T-cell (primary cell): Measurements from ENCODE around the gene CYP4F8. TPM values are rescaled to one million over a fixed set of nuclear protein-coding genes. Genes with fewer than 3 reads are reported as not detected.
A peak's percentile ranks its signal among the peaks of the same experiment; 100 is the strongest.

ENCODE experiments used
- ATAC-seq, 4 experiments: fragments of 200-7000 bp in 3 of 4; fragments of 150-1000 bp in 1 of 4; cut with Tn5 transposase; replicated peaks in 1 of 4; 1 replicate in 3 of 4; 2 replicates in 1 of 4; pipeline ENCODE4 v1.10.0; 2021; ENCODE audit warnings: moderate library complexity in 3 of 4, mild to moderate bottlenecking in 2 of 4, moderate number of reproducible peaks in 1 of 4
- CTCF ChIA-PET, 2 donors: fragments of 300-600 bp; sonication (Branson Sonifier 250); formaldehyde crosslinking; loops; one replicate each; lab custom pipeline; 2022; ENCODE audit warnings: antibody characterized with exemption in 2 of 2; lab: Charles Lee
- POLR2A ChIA-PET, 2 donors: fragments of 300-600 bp; sonication (Branson Sonifier 250); formaldehyde crosslinking; loops; one replicate each; lab custom pipeline; 2022; ENCODE audit warnings: antibody characterized with exemption in 2 of 2; lab: Charles Lee
- DNase-seq, 35 experiments: peaks; one replicate each; pipeline versions ENCODE4 v3.0.0 to v3.0.0-alpha.2; 2013 to 2023
- H3K27ac ChIP-seq: one replicate; pipeline ENCODE4 v1.5.1; 2013; ENCODE audit warnings: low read length
- H3K27me3 ChIP-seq, 2 experiments: replicated peaks in 1 of 2; 1 replicate in 1 of 2; 2 replicates in 1 of 2; pipeline versions ENCODE4 v1.6.1 to v1.7.0; 2013; ENCODE audit warnings: low read length in 1 of 2, mixed read lengths in 1 of 2; ENCODE audit not compliant: control insufficient read depth in 2 of 2, insufficient read depth in 2 of 2; ENCODE audit errors: extremely low read depth in 1 of 2
- H3K36me3 ChIP-seq, 2 donors: 1 replicate in 1 of 2; 2 replicates in 1 of 2; pipeline versions ENCODE4 v1.6.1 to v1.7.0; 2013; ENCODE audit warnings: low read length in 1 of 2; ENCODE audit not compliant: control insufficient read depth in 2 of 2, insufficient read depth in 1 of 2; ENCODE audit errors: extremely low read depth in 1 of 2
- H3K4me1 ChIP-seq, 2 experiments: 1 replicate in 1 of 2; 2 replicates in 1 of 2; pipeline versions ENCODE4 v1.6.1 to v1.7.0; 2013; ENCODE audit warnings: low read length in 2 of 2, mixed read lengths in 1 of 2; ENCODE audit not compliant: insufficient read depth in 2 of 2, control insufficient read depth in 1 of 2; ENCODE audit errors: extremely low read depth in 1 of 2
- H3K4me3 ChIP-seq, 2 donors: 1 replicate in 1 of 2; 2 replicates in 1 of 2; pipeline versions ENCODE4 v1.5.1 to v1.7.0; 2013; ENCODE audit warnings: mild to moderate bottlenecking in 2 of 2, low read length in 1 of 2, moderate library complexity in 1 of 2; ENCODE audit not compliant: control insufficient read depth in 1 of 2; ENCODE audit errors: extremely low read depth in 1 of 2
- H3K9me3 ChIP-seq: 2 replicates; pipeline ENCODE4 v1.7.0; 2013
- H3K27ac Mint-ChIP-seq, 2 donors: one replicate each; pipeline ENCODE4 v1.8.0; 2020 to 2021; ENCODE audit warnings: mild to moderate bottlenecking in 2 of 2, mixed read lengths in 2 of 2
- H3K27me3 Mint-ChIP-seq, 2 donors: one replicate each; pipeline ENCODE4 v1.8.0; 2021 to 2022; ENCODE audit warnings: mixed read lengths in 2 of 2
- H3K36me3 Mint-ChIP-seq: one replicate; pipeline ENCODE4 v1.8.0; 2021; ENCODE audit warnings: mixed read lengths
- H3K4me1 Mint-ChIP-seq, 3 donors: one replicate each; pipeline ENCODE4 v1.8.0; 2020 to 2022; ENCODE audit warnings: mixed read lengths in 3 of 3, mild to moderate bottlenecking in 1 of 3
- H3K4me3 Mint-ChIP-seq, 3 donors: one replicate each; pipeline ENCODE4 v1.8.0; 2020 to 2022; ENCODE audit warnings: mild to moderate bottlenecking in 3 of 3, mixed read lengths in 3 of 3, moderate library complexity in 3 of 3
- H3K9me3 Mint-ChIP-seq, 3 donors: one replicate each; pipeline ENCODE4 v1.8.0; 2020 to 2022; ENCODE audit warnings: mixed read lengths in 3 of 3
- WGBS: methylation state at CpG from one replicate; pipeline ENCODE4 v1.1.5; 2013; ENCODE audit warnings: missing lambda C conversion rate; ENCODE audit not compliant: insufficient coverage; 5-methylcytosine and 5-hydroxymethylcytosine counted together
- total RNA-seq, 35 experiments: library from RNA in 6 of 35; stranded (reverse) in 6 of 35; fragments of 120-200 nt in 1 of 35; gene quantifications; one replicate each; pipeline versions ENCODE4 v1.2.1 to v1.2.4 and lab custom pipeline; 2013 to 2026

CYP4F8 gene
- total RNA-seq, 5 donors from 2014 or later (not counting 1 experiment from before 2014, with no cell fraction given): not detected

DNA sequence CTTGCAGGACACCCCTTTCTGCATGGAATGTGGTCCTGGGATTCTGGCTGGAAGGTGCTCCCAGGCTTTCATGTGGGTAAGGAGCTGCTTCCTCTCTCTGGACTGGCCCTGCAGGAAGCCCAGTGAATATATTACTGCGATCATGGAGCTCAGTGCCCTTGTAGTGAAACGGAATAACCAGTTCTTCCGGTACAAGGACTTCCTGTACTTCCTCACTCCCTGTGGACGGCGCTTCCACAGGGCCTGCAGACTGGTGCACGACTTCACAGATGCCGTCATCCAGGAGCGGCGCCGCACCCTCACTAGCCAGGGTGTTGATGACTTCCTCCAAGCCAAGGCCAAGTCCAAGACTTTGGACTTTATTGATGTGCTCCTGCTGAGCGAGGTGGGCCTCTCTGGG, 8.0 kb downstream of the CYP4F8 start:
- no peaks in the 10 kb centered on the region for H3K36me3 Mint-ChIP-seq
- H3K27ac ChIP-seq: no peak overlapping the region
- H3K4me3 ChIP-seq: no peak overlapping the region
- H3K9me3 ChIP-seq: no peaks in the 10 kb centered on the region
- no peaks in the 10 kb centered on the region for H3K4me1 ChIP-seq
- H3K36me3 ChIP-seq: no peaks in the 10 kb centered on the region
- H3K27me3 Mint-ChIP-seq: peaks cover 41 to 50% of the 10 kb centered on the region in 2 donors
- H3K27ac Mint-ChIP-seq: no peak overlapping the region
- POLR2A ChIA-PET: no interaction called here
- peaks cover 0 to 40% of the 10 kb centered on the region in 2 experiments for H3K27me3 ChIP-seq
- no peak for DNase-seq
- no peak for ATAC-seq
- H3K4me1 Mint-ChIP-seq: no peaks in the 10 kb centered on the region
- CTCF ChIA-PET: no interaction called here
- no peak overlapping the region for H3K4me3 Mint-ChIP-seq
- 62% methylated on average over 11 of the region's 11 CpGs for WGBS
- no peaks in the 10 kb centered on the region for H3K9me3 Mint-ChIP-seq

GRCh38 chr19:15623711-15624318, 8.8 kb downstream of the CYP4F8 start:
- Histone ChIP-seq H3K36me3 (no peaks in the 10 kb centered on the region), H3K27ac (no peak overlapping the region), H3K4me3 (no peak overlapping the region), H3K27me3 (peaks cover 0 to 41% of the 10 kb centered on the region in 2 experiments), H3K4me1 (peaks cover 0 to 1% of the 10 kb centered on the region in 2 experiments), H3K9me3 (no peaks in the 10 kb centered on the region)
- Mint-ChIP-seq H3K9me3 (no peaks in the 10 kb centered on the region), H3K4me1 (no peaks in the 10 kb centered on the region), H3K27ac (no peak overlapping the region), H3K36me3 (no peaks in the 10 kb centered on the region), H3K4me3 (no peak overlapping the region), H3K27me3 (peaks cover 40 to 43% of the 10 kb centered on the region in 2 donors)
- ATAC-seq (no peak), DNase-seq (peak in 1 of 35 experiments; percentile 5)
- POLR2A ChIA-PET: no interaction called here
- WGBS: 13% methylated on average over 9 of the region's 9 CpGs
- CTCF ChIA-PET: no interaction called here

DNA sequence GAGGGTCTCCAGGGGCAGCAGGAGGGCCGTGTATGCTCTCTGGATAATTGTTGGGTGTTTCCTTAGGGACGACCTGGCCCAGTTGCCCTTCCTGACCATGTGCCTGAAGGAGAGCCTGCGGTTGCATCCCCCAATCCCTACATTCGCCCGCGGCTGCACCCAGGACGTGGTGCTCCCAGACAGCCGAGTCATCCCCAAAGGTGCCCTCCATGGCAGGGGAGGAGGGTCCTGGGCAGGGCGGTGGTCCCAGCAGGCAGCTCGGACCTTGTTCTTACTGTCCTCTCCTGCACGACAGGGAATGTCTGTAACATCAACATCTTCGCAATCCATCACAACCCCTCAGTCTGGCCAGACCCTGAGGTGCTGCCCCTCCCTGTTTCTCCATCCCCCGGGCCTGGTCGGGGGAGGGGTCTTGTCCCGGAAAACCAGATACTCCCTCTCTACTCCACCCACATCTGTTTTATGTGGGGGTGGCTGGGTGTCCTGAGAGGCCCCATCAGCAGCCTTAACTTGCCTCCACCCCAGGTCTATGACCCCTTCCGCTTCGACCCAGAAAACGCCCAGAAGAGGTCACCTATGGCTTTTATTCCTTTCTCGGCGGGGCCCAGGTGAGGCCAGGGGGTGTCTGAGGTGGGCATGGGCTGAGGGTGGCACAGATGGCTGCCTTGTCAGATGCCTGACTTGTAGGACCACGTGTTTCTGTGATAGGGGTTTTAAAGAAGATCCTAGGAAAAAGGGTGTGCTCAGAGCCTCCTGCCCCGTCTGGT, 13.4 kb downstream of the CYP4F8 start:
- H3K4me3 ChIP-seq: no peak overlapping the region
- WGBS: 58% methylated on average over 11 of the region's 22 CpGs
- Mint-ChIP-seq H3K36me3 (no peaks in the 10 kb centered on the region), H3K4me3 (peak overlapping the region in 1 of 3 donors; percentile 6), H3K27ac (no peak overlapping the region), H3K27me3 (peaks cover 17 to 29% of the 10 kb centered on the region in 2 donors), H3K4me1 (peaks cover 0 to 7% (median 0%) of the 10 kb centered on the region in 3 donors), H3K9me3 (no peaks in the 10 kb centered on the region)
- no peaks in the 10 kb centered on the region for H3K36me3 ChIP-seq
- H3K9me3 ChIP-seq: no peaks in the 10 kb centered on the region
- H3K4me1 ChIP-seq: peaks cover 0 to 8% of the 10 kb centered on the region in 2 experiments
- CTCF ChIA-PET: no interaction called here
- peaks cover 0 to 24% of the 10 kb centered on the region in 2 experiments for H3K27me3 ChIP-seq
- DNase-seq (no peak), ATAC-seq (no peak)
- POLR2A ChIA-PET: no interaction called here
- H3K27ac ChIP-seq: no peak overlapping the region

GRCh38 chr19:15629003-15629880, 14.2 kb downstream of the CYP4F8 start:
- CTCF ChIA-PET: interaction anchor here in 1 of 2 donors (0.7 kb wide), 1 partner anchor 436 kb away, joined by 3 read pairs; no protein-coding TSS in a partner anchor
- ATAC-seq: peak; percentile 93 to 98 (median 96)
- no peaks in the 10 kb centered on the region for H3K9me3 Mint-ChIP-seq
- DNase-seq: peak; percentile 67 to 96 (median 86)
- peaks cover 14 to 25% of the 10 kb centered on the region in 2 donors for H3K27me3 Mint-ChIP-seq
- H3K27ac Mint-ChIP-seq: no peak overlapping the region
- POLR2A ChIA-PET: interaction anchor here in 1 of 2 donors (0.6 kb wide), 1 partner anchor 515 kb away, joined by 4 read pairs; no protein-coding TSS in a partner anchor
- Histone ChIP-seq H3K4me1 (peaks cover 0 to 8% of the 10 kb centered on the region in 2 experiments), H3K9me3 (no peaks in the 10 kb centered on the region), H3K36me3 (no peaks in the 10 kb centered on the region), H3K27ac (no peak overlapping the region), H3K4me3 (no peak overlapping the region), H3K27me3 (peaks cover 0 to 18% of the 10 kb centered on the region in 2 experiments)
- WGBS: 18% methylated on average over 20 of the region's 25 CpGs
- peaks cover 0 to 9% (median 0%) of the 10 kb centered on the region in 3 donors for H3K4me1 Mint-ChIP-seq
- H3K4me3 Mint-ChIP-seq: peak overlapping the region in 1 of 3 donors; percentile 6
- H3K36me3 Mint-ChIP-seq: no peaks in the 10 kb centered on the region

DNA sequence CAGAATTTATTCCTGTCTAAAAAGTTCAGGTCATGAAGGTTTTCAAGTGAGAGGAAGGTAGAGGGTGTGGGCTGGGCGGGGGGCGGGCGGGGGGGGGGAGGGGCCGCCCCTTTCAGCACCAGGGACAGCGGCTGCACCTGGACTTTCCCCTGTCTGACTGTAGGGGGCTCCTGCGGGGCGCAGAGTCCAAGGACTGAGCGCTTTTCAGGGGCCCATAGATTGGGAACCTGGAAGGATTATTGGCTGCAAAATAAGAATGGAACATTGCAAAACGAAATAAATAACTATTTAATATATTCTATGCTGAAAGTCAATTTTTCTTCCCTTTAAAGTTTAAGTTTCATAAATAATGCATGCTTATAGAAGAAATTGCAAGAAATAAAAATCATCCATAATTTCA, 16.8 kb downstream of the CYP4F8 start:
- no CpG with 5 or more reads among the region's 9 CpGs for WGBS
- DNase-seq: peak in 23 of 35 experiments; percentile 7 to 55 (median 21)
- Mint-ChIP-seq H3K27me3 (peaks cover 22 to 29% of the 10 kb centered on the region in 2 donors), H3K9me3 (peaks cover 0 to 2% (median 0%) of the 10 kb centered on the region in 3 donors), H3K4me1 (peaks cover 0 to 9% (median 0%) of the 10 kb centered on the region in 3 donors), H3K4me3 (no peak overlapping the region), H3K27ac (no peak overlapping the region), H3K36me3 (no peaks in the 10 kb centered on the region)
- ATAC-seq: peak in 2 of 4 experiments; percentile 37 to 38
- peaks cover 0 to 8% of the 10 kb centered on the region in 2 experiments for H3K4me1 ChIP-seq
- no peak overlapping the region for H3K27ac ChIP-seq
- H3K4me3 ChIP-seq: no peak overlapping the region
- ChIA-PET POLR2A (no interaction called here), CTCF (no interaction called here)
- H3K9me3 ChIP-seq: no peaks in the 10 kb centered on the region
- peaks cover 0 to 27% of the 10 kb centered on the region in 2 experiments for H3K27me3 ChIP-seq
- no peaks in the 10 kb centered on the region for H3K36me3 ChIP-seq
